ENCODE data around the gene ENOX1.

Gene ENOX1

DNA sequence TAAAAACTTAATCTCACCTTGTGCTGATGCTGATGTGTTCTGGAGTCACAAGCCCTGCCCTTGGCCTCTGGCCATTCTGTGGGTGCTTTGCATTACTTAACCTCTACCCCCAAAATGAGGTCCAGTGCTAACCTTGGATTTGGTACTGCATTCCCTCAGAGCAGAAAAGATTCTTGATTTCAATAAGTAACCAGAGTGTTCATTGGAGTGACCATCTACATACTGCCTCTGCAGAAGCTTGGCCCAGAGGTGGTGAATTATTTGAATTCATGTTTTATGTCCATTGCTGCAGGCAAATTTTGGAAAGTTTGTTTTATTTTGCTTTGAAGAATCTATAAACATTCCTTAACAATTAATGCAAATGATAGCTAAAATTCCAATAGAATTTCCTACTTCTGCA lies 7.6 kb upstream of the ENOX1 start:
- Histone ChIP-seq H3K9ac (ENCODE audit: low read length) (no peak overlapping the region), H3K4me3 (ENCODE audit: low read length) (no peak overlapping the region), H3K79me2 (ENCODE audit: low read length) (no peaks in the 10 kb centered on the region), H3K4me2 (ENCODE audit: low read length) (no peak overlapping the region), H3K36me3 (replicated peaks; ENCODE audit: low read depth, low read length) (no peaks in the 10 kb centered on the region), H4K20me1 (ENCODE audit: insufficient read depth, low read length) (no peaks in the 10 kb centered on the region), H3K27me3 (ENCODE audit: low read depth, low read length) (no peaks in the 10 kb centered on the region), H2AFZ (ENCODE audit: low read depth, low read length) (no peak overlapping the region), H3K27ac (ENCODE audit: low read length) (no peak overlapping the region), H3K9me3 (ENCODE audit: insufficient read depth, low read length) (no peaks in the 10 kb centered on the region), H3K4me1 (ENCODE audit: low read length) (peaks cover 25% of the 10 kb centered on the region)
- no peak for TF ChIP-seq EZH2phosphoT487 (IDR thresholded peaks at IDR 0.05; ENCODE audit: low read depth)
- TF ChIP-seq, protein P1, sequence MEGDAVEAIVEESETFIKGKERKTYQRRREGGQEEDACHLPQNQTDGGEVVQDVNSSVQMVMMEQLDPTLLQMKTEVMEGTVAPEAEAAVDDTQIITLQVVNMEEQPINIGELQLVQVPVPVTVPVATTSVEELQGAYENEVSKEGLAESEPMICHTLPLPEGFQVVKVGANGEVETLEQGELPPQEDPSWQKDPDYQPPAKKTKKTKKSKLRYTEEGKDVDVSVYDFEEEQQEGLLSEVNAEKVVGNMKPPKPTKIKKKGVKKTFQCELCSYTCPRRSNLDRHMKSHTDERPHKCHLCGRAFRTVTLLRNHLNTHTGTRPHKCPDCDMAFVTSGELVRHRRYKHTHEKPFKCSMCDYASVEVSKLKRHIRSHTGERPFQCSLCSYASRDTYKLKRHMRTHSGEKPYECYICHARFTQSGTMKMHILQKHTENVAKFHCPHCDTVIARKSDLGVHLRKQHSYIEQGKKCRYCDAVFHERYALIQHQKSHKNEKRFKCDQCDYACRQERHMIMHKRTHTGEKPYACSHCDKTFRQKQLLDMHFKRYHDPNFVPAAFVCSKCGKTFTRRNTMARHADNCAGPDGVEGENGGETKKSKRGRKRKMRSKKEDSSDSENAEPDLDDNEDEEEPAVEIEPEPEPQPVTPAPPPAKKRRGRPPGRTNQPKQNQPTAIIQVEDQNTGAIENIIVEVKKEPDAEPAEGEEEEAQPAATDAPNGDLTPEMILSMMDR (IDR thresholded peaks at IDR 0.05; ENCODE audit: low read depth, low read length), result no peak

DNA sequence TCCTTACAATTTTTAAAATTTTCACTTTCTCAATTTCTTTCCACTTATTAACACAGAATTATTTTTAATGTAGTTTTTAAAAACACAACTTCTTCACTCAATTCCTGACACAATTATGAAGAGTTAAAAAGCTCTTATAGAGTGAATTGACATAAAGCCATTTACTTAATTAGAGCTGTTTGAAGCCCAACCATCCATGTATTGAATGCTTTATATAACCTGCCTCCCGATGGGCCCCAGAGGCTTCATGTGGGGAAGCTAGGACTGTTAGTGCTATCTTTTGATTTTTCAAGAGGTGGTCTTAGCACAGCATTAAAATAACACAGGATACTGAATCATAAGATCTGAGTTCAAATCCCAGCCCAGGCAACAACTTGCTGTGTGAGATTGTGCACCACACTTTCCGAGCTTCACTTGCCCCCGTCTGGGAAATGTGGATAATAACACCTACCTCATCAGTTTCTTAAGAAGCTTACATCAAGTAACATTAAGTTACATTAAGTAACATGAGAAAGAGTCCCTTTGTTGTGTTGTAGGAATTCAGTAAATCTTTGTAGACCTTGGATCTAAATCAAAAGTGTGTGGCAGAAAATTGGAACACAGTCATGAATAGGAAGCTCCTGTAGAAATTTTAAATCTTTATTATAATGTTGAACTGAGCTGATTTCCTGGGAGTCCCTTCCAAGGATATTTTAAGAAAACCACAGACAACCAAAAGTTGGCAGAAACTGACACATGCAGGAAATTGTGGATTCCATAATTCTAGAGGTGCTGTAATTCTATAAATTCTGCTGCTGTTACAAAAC lies 5.5 kb upstream of the ENOX1 start:
- Histone ChIP-seq H3K4me1 (ENCODE audit: low read length) (peaks cover 29% of the 10 kb centered on the region), H3K4me2 (ENCODE audit: low read length) (no peak overlapping the region), H3K79me2 (ENCODE audit: low read length) (no peaks in the 10 kb centered on the region), H3K9me3 (ENCODE audit: insufficient read depth, low read length) (no peaks in the 10 kb centered on the region), H3K27me3 (ENCODE audit: low read depth, low read length) (no peaks in the 10 kb centered on the region), H3K36me3 (replicated peaks; ENCODE audit: low read depth, low read length) (no peaks in the 10 kb centered on the region), H3K27ac (ENCODE audit: low read length) (no peak overlapping the region), H2AFZ (ENCODE audit: low read depth, low read length) (no peak overlapping the region), H4K20me1 (ENCODE audit: insufficient read depth, low read length) (no peaks in the 10 kb centered on the region), H3K9ac (ENCODE audit: low read length) (no peak overlapping the region), H3K4me3 (ENCODE audit: low read length) (no peak overlapping the region)
- TF ChIP-seq EZH2phosphoT487 (IDR thresholded peaks at IDR 0.05; ENCODE audit: low read depth), result no peak
- TF ChIP-seq, protein P1 (IDR thresholded peaks at IDR 0.05; ENCODE audit: low read depth, low read length), result no peak

DNA sequence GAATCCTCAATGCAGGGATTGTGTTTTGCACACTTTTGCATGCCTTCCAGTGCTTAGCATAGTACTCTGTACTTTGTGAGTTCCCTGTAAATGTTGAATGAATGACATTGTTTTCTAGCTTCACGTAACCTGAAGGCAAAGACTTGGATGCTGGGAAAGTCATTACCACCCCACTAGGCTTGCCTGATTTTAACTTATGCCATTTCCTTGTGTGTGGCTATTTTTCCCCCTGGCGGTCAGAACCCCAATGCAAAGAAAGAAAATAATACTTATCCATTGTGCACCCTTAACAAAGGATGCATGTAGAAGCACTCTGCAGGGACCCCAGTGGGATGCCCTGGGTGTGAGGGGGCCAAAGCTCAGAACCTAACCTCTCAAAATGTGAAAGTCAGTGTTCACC lies 1.2 kb upstream of the ENOX1 start:
- no peak for TF ChIP-seq EZH2phosphoT487 (IDR thresholded peaks at IDR 0.05; ENCODE audit: low read depth)
- TF ChIP-seq, protein P1 (IDR thresholded peaks at IDR 0.05; ENCODE audit: low read depth, low read length), result peak; percentile 46; the same call in 1 of the 2 replicates
- Histone ChIP-seq H2AFZ (ENCODE audit: low read depth, low read length) (0 out of 2 replicates have a peak overlapping the region, but pooled peaks have one; percentile 68), H3K9ac (ENCODE audit: low read length) (peak overlapping the region; percentile 66; the same call in 1 of the 2 replicates)

DNA sequence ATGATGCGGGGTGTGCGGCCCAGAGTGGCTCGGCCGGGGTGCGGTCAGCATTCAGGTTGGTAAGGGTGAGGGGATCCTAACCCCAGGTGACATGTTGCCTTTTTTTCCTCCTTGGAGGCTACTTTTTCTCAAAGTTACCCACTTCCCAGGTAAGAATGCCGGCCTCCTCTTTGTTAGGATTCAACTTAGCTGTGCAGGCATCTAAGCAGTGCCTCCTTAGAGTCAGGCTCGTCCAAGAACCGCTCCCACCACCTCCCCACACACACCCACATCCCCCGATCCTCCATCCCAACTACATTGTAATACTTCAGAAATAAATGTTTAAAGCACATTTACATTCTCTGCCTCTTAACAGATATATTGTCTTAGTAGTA lies 733 bp upstream of the ENOX1 start:
- Histone ChIP-seq H3K4me2 (ENCODE audit: low read length) (peak overlapping the region; percentile 78), H4K20me1 (ENCODE audit: insufficient read depth, low read length) (no peaks in the 10 kb centered on the region), H3K4me1 (ENCODE audit: low read length) (peaks cover 13% of the 10 kb centered on the region; the same call in 1 of the 2 replicates), H3K4me3 (ENCODE audit: low read length) (peak overlapping the region; percentile 78), H2AFZ (ENCODE audit: low read depth, low read length) (peak overlapping the region; percentile 68), H3K9ac (ENCODE audit: low read length) (peak overlapping the region; percentile 66), H3K9me3 (ENCODE audit: insufficient read depth, low read length) (no peaks in the 10 kb centered on the region), H3K36me3 (replicated peaks; ENCODE audit: low read depth, low read length) (no peaks in the 10 kb centered on the region), H3K79me2 (ENCODE audit: low read length) (no peaks in the 10 kb centered on the region), H3K27ac (ENCODE audit: low read length) (no peak overlapping the region), H3K27me3 (ENCODE audit: low read depth, low read length) (no peaks in the 10 kb centered on the region)
- TF ChIP-seq, protein P1 (IDR thresholded peaks at IDR 0.05; ENCODE audit: low read depth, low read length), result no peak
- TF ChIP-seq EZH2phosphoT487 (IDR thresholded peaks at IDR 0.05; ENCODE audit: low read depth), result no peak

More for the DNA sequence above, 1.2 kb upstream of the ENOX1 start:
- Histone ChIP-seq H3K36me3 (replicated peaks; ENCODE audit: low read depth, low read length) (no peaks in the 10 kb centered on the region), H4K20me1 (ENCODE audit: insufficient read depth, low read length) (no peaks in the 10 kb centered on the region), H3K4me1 (ENCODE audit: low read length) (peaks cover 13% of the 10 kb centered on the region; the same call in 1 of the 2 replicates), H3K79me2 (ENCODE audit: low read length) (no peaks in the 10 kb centered on the region), H3K27me3 (ENCODE audit: low read depth, low read length) (no peaks in the 10 kb centered on the region), H3K27ac (ENCODE audit: low read length) (no peak overlapping the region), H3K9me3 (ENCODE audit: insufficient read depth, low read length) (no peaks in the 10 kb centered on the region), H3K4me2 (ENCODE audit: low read length) (peak overlapping the region; percentile 78), H3K4me3 (ENCODE audit: low read length) (peak overlapping the region; percentile 78)
